HG03558 (cell line): ENCODE measurements around the gene TAF3.

Experiments
- ATAC-seq: cut with Tn5 transposase; IDR thresholded peaks from one replicate; pipeline ENCODE4 v1.9.1; 2021; ENCODE audit warnings: moderate number of reproducible peaks; ENCODE audit not compliant: unreplicated experiment; ENCODE audit errors: extremely low read depth

TAF3 gene

DNA sequence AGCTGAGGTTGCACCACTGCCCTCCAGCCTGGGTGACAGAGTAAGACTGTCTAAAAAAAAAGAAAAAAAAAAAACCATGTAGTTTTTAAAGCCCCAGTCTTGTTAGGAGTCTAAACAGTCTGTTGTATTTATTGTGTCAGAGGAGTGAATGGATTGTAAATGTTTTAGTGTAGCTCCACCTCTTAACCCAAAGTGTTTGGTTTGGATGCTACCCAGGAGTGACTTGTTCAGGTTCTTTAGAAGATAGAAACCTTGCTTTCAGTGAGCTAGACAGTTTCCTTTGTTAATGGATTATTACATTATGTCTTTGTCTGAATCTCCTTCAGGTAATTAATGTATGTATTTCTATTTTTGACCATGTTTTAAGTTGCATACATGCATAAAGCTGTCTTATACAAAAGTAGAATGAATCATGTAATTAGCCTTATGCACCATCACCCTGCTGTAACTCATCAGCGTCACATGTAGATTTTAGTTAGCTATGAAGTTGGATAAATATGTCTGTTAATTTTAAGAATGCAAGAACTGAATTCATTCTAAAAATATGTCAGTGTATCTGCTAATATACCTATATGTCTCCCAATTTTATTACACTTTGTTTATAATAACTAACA, 97.7 kb downstream of the TAF3 start:
- no peak for ATAC-seq

DNA sequence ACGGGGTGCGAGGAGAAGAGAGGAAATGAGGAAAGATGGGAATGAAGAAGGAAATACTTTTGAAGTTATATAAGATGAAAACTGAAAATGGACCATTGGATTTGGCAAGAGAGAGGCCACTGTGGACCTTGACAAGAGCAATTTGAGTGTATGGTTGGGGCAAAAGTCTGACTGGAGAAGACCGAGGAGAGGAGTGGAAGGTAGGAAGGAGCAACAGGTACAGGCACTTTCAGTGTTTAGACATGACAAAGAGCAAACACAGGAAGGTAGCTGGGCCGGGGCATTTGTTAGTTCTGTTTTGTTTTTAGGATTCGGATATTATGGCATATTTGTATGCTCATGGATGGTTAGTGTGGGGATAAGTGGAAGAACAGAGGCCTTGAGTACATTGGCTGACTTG, 99.4 kb downstream of the TAF3 start:
- no peak for ATAC-seq

DNA sequence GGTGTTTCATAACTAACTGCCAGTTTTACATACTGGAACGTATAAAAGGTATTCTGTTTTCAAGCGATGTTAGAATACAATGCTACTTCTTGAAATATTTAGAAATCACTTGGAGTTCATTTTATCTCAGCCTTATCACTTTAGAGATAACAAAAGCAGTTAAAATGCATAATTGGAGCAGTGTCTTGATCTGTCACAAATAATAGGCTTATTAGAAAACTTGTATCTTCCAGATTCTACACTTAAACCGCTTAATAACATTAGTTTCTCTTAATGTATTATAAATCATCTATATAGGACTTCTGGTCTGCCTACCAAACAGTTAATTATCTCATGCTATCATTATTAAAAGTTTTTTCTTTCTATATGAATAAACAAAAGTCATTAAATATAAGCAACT, 104.4 kb downstream of the TAF3 start:
- no peak for ATAC-seq

- no peak for ATAC-seq
Observed at GRCh38 chr10:7928536-7928935, 110.2 kb downstream of the TAF3 start.

GRCh38 chr10:7932301-7933036, 114.2 kb downstream of the TAF3 start:
- ATAC-seq = no peak

- no peak for ATAC-seq
Observed at GRCh38 chr10:7933262-7933661, 115.0 kb downstream of the TAF3 start.

GRCh38 chr10:7933757-7934156, 115.5 kb downstream of the TAF3 start:
- no peak for ATAC-seq

- no peak for ATAC-seq
Observed at GRCh38 chr10:7937315-7937945, 119.1 kb downstream of the TAF3 start.

GRCh38 chr10:7941576-7941975, 123.3 kb downstream of the TAF3 start:
- ATAC-seq = no peak

GRCh38 chr10:7942316-7942715, 124.0 kb downstream of the TAF3 start:
- ATAC-seq = no peak

GRCh38 chr10:7942859-7943258, 124.6 kb downstream of the TAF3 start:
- ATAC-seq = no peak

GRCh38 chr10:7944215-7944480, 125.8 kb downstream of the TAF3 start:
- no peak for ATAC-seq

GRCh38 chr10:7944537-7944936, 126.2 kb downstream of the TAF3 start:
- ATAC-seq = no peak

GRCh38 chr10:7945034-7945433, 126.7 kb downstream of the TAF3 start:
- no peak for ATAC-seq

DNA sequence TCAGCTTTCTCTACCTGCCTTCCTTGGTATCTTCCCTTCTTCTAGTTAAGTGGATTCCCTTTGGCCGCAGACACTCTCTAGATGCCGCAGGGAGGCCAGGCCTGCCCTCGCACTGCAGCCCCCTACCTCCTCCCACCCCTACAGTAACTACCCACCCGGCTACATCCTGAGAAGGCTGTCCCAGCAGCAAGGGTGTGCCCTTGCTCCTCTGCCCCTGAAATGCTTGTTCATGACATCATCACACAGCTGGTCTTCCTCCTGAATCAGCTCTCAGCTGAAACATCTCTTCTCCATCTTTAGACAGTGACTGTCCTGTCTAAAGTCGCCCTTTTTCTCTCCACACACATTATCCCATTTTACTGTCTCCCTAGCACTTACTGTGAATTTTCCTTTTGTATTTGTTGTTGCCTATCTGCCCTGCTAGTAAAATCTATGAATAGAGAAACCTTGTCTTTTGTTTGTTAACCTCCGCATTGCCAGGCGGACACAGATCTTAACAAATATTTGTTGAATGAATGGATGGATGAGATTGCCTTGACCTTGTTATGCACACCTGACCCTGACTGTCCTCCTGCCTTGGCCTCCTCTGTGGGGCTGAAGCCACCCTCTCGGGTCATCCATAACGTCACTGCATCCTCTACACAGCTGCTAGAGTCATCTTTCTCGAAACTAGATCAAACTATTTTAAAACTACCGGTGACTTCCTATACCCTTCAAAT, 127.3 kb downstream of the TAF3 start:
- ATAC-seq = no peak

- ATAC-seq = no peak
Observed at GRCh38 chr10:7948371-7949000, 130.2 kb downstream of the TAF3 start.

DNA sequence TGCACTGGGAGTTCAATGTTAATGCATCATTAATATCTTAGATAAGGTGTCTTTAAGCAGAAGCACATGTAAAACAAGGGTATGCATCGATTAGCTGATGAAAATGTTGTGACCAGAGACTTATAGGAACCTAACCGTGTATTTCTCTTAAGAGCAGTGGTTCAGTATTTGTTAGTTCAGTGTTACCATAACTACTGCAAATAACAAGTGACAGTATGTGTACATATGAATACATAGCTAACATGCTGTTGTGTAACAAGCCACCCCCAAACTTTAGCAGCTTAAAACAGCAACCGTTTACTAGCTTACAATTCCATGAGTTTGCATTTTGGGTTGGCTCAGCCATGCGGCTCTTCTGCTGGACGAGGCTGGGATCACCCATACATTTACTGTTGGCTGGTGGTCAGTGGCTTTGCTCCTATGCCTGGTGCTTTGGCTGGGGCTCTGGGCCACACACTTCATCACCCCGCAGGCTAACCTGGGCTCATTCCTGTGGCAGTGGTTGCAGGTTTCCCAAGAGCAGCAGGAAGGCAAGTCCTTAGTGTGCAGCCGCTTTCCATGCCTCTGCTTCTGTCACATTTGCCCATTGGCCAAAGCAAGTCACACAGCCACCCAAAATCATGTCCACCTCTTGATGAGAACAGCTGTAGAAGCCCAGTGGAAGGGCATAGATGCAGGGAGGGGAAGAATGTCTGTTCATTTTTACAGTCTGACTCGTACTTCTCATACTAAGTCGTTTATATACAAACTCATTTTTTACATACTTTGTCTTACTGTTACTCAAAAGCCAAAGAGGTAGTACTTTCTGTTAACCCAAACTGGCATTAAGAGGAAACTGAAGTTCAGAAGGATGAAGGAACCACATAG, 132.9 kb downstream of the TAF3 start:
- ATAC-seq = no peak

- no peak for ATAC-seq
Observed at GRCh38 chr10:7952266-7952665, 134.0 kb downstream of the TAF3 start.

DNA sequence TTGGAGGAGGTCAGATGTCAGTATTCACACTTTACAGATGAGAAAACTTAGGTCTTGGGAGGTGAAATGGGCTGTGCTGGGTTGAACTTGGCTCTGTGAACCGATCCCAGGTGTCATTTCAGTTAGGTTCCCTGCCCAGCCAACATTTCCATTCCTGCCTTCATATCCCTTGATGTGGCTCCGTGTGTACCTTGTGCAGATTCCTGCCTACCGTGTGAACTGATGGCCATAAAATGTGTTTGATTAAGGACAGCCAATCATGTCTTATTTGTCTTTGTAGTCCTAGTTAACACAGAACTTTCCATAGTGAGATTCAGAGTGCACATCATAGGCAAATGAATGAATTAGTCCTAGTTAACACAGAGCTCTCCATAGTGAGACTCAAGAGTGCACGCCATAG, 135.1 kb downstream of the TAF3 start:
- ATAC-seq = no peak

GRCh38 chr10:7955446-7955845, 137.1 kb downstream of the TAF3 start:
- ATAC-seq = no peak
